HG02852 (cell line): ENCODE results near the gene FAM181A.
A peak's percentile ranks its signal among the peaks of the same experiment; 100 is the strongest.

Experiments used
- ATAC-seq: cut with Tn5 transposase; IDR thresholded peaks from one replicate; pipeline ENCODE4 v1.9.1; 2021; ENCODE audit warnings: mild to moderate bottlenecking, moderate library complexity; ENCODE audit not compliant: unreplicated experiment

The FAM181A gene

GRCh38 chr14:93903342-93904184, 23.6 kb upstream of the FAM181A start:
- ATAC-seq, result no peak

- no peak for ATAC-seq
Measured at GRCh38 chr14:93905623-93906022, 21.5 kb upstream of the FAM181A start.

- ATAC-seq, result peak; percentile 80
Measured at GRCh38 chr14:93906341-93907329, 20.5 kb upstream of the FAM181A start.

- ATAC-seq, result no peak
Measured at GRCh38 chr14:93909429-93910128, 17.6 kb upstream of the FAM181A start.

- ATAC-seq, result no peak
Measured at GRCh38 chr14:93911975-93912615, 15.0 kb upstream of the FAM181A start.

- ATAC-seq, result no peak
Measured at GRCh38 chr14:93912782-93913181, 14.4 kb upstream of the FAM181A start.

- ATAC-seq, result no peak
Measured at GRCh38 chr14:93914278-93914677, 12.9 kb upstream of the FAM181A start.

GRCh38 chr14:93915070-93915705, 12.0 kb upstream of the FAM181A start:
- ATAC-seq, result no peak

- no peak for ATAC-seq
Measured at GRCh38 chr14:93915800-93916199, 11.3 kb upstream of the FAM181A start.

GRCh38 chr14:93916498-93916897, 10.6 kb upstream of the FAM181A start:
- no peak for ATAC-seq

GRCh38 chr14:93917141-93917540, 10.0 kb upstream of the FAM181A start:
- ATAC-seq, result no peak

- ATAC-seq, result no peak
Measured at GRCh38 chr14:93921001-93921806, 5.9 kb upstream of the FAM181A start.

GRCh38 chr14:93923626-93924025, 3.5 kb upstream of the FAM181A start:
- no peak for ATAC-seq

- ATAC-seq, result no peak
Measured at GRCh38 chr14:93924592-93925355, 2.4 kb upstream of the FAM181A start.

GRCh38 chr14:93925374-93925895, 1.7 kb upstream of the FAM181A start:
- ATAC-seq, result no peak

- ATAC-seq, result no peak
Measured at GRCh38 chr14:93926245-93926872, 785 bp upstream of the FAM181A start.

GRCh38 chr14:93927800-93928145, 629 bp downstream of the FAM181A start:
- no peak for ATAC-seq
